Adrenal gland (tissue), 12 donors: ENCODE measurements around the gene ADAMTS20. TPM values are rescaled to one million over a fixed set of nuclear protein-coding genes. Genes with fewer than 3 reads are reported as not detected.

Experiments
- DNase-seq, 7 donors: peaks; one replicate each; pipeline ENCODE4 v3.0.0-alpha.2; 2019 to 2020
- H3K27ac ChIP-seq, 5 donors: fragments of 200-600 bp; sonication (generic) in 4 of 5; 1 replicate in 3 of 5; 2 replicates in 2 of 5; pipeline versions ENCODE4 v1.5.1 to v1.8.0; 2016 to 2020; ENCODE audit warnings: mild to moderate bottlenecking in 1 of 5
- H3K27me3 ChIP-seq: fragments of 200-600 bp; 2 replicates; pipeline ENCODE4 v1.8.0; 2021
- H3K36me3 ChIP-seq, 2 donors: fragments of 200-600 bp; replicated peaks in 1 of 2; 1 replicate in 1 of 2; 2 replicates in 1 of 2; pipeline versions ENCODE4 v1.5.1 to v1.8.0; 2018 to 2022
- H3K4me1 ChIP-seq, 2 donors: fragments of 200-600 bp; replicated peaks in 1 of 2; 1 replicate in 1 of 2; 2 replicates in 1 of 2; pipeline versions ENCODE4 v1.5.1 to v1.8.0; 2018 to 2021
- H3K4me3 ChIP-seq, 4 donors: fragments of 200-600 bp; sonication (generic) in 3 of 4; one replicate each; pipeline ENCODE4 v1.5.1; 2016 to 2018
- H3K9me3 ChIP-seq, 3 donors: fragments of 200-600 bp; sonication (generic) in 1 of 3; replicated peaks in 1 of 3; 1 replicate in 2 of 3; 2 replicates in 1 of 3; pipeline versions ENCODE4 v1.5.1 to v1.8.0; 2016 to 2021
- CTCF ChIP-seq, 6 experiments: fragments of 450-650 bp in 4 of 6; fragments of 200-600 bp in 2 of 6; sonication (generic) in 1 of 6; IDR thresholded peaks; 1 replicate in 5 of 6; 2 replicates in 1 of 6; pipeline versions ENCODE4 v1.5.1 to v1.8.0; 2016 to 2021; ENCODE audit warnings: antibody characterized with exemption in 6 of 6, mild to moderate bottlenecking in 2 of 6, moderate library complexity in 1 of 6
- POLR2A ChIP-seq, 2 donors: fragments of 450-650 bp; IDR thresholded peaks; one replicate each; pipeline ENCODE4 v1.6.1; 2017; ENCODE audit warnings: antibody characterized with exemption in 2 of 2, mild to moderate bottlenecking in 2 of 2, moderate library complexity in 1 of 2
- WGBS, 4 donors: extraction: QIAGEN DNeasy Blood & Tissue Kit in 2 of 4; methylation state at CpG; one replicate each; pipeline versions ENCODE4 v1.1.5 to v1.1.7; 2013 to 2017; 5-methylcytosine and 5-hydroxymethylcytosine counted together
- intact Hi-C, 2 donors: fragments of 100-400 bp; cut with DNase I; formaldehyde crosslinking; loops; one replicate each; pipeline versions ENCODE4 v1.14.1 to v1.15.0; 2022 to 2023
- polyA plus RNA-seq, 3 donors: library from polyadenylated mRNA; stranded (reverse); fragments of 200-250 nt in 2 of 3; fragments of 350-450 nt in 1 of 3; fragmentation: Illumina TruSeq in 1 of 3; extraction: RNeasy Lipid Tissue Mini Kit (QIAGEN cat#74804) in 1 of 3; gene quantifications; one replicate each; pipeline ENCODE4 v1.2.3, GENCODE V29; 2013 to 2014
- total RNA-seq, 9 donors: library from RNA; depleted of rRNA in 4 of 9; stranded (reverse); fragments of >200 nt in 4 of 9; fragments of 120-200 nt in 1 of 9; fragmentation: NEBNext Ultra II Directional in 1 of 9; extraction: Animal tissue kit (Norgen Biotek cat#: 25700) in 1 of 9; gene quantifications; one replicate each; pipeline versions ENCODE4 v1.1.0 to v1.2.4, GENCODE V29; 2013 to 2023
- donor health status: healthy with polysubstance abuse.
- donor health status: Bipolar disorder and iron deficiency.
- donor health status: DM: yes; HTN: yes; CAD: no.
- donor health status: DM: no; HTN: no; CAD: no.
- donor health status: DM: no; HTN: no; CAD: no.
- donor health status: DM: yes; HTN: yes; CAD: no.

The ADAMTS20 gene
- total and polyA plus RNA-seq, 12 donors: 0.04 to 0.43 (median 0.28) TPM; not detected in 9

DNA sequence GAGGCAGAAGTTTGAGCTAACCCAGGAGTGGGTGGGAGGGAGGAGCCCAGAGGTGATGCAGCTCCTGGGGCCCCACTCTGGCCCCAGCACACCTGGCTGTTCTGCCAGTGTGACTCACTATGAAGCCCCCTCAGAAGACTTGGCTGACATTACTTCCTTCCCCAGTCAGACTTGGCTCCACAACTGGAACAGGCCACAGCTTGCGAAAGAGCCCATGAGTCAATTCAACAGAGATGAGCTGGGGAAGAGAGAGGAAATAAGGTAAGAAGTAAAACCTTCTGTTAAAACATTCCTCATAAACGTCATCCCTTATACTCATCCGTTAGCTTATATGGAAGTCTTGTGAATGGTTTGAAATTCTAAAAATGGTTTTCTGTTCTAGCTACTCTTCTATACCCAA is 245.9 kb downstream of the ADAMTS20 start:
- no peak for DNase-seq
- 60 to 82% (median 69%) methylated on average over 3 of the region's 3 CpGs for WGBS, 4 donors
- no peaks in the 10 kb centered on the region for H3K27me3 ChIP-seq
- H3K27ac ChIP-seq: no peak overlapping the region
- no peaks in the 10 kb centered on the region for H3K4me1 ChIP-seq
- no peaks in the 10 kb centered on the region for H3K9me3 ChIP-seq
- no peaks in the 10 kb centered on the region for H3K36me3 ChIP-seq
- TF ChIP-seq CTCF (IDR thresholded peaks at IDR 0.05) (no peak), POLR2A (IDR thresholded peaks at IDR 0.05) (no peak)
- H3K4me3 ChIP-seq: no peak overlapping the region
- intact Hi-C loops: no loop called here

DNA sequence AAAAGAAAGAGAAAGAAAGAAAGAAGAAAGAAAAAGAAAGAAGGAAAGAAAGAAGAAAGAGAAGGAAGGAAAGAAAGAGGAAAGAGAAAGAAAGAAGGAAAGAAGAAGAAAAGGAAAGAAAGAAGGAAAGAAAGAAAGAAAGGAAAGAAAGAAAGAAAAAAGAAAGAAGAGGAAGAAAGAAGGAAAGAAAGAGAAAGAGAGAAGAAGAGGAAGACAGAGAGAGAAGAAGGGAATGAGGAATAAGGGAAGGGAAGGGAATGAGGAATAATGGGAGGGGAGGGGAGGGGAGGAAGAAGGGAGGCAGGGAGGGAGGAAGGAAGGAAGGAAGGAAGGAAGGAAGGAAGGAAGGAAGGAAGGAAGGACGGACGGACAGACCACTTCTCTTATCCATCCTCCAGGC is 246.9 kb downstream of the ADAMTS20 start:
- Histone ChIP-seq H3K9me3 (no peaks in the 10 kb centered on the region), H3K27ac (no peak overlapping the region), H3K27me3 (no peaks in the 10 kb centered on the region), H3K4me1 (no peaks in the 10 kb centered on the region), H3K4me3 (no peak overlapping the region), H3K36me3 (no peaks in the 10 kb centered on the region)
- intact Hi-C loops: no loop called here
- 58 to 87% (median 69%) methylated on average over 2 of the region's 2 CpGs for WGBS, 4 donors
- no peak for DNase-seq
- no peak for TF ChIP-seq CTCF (IDR thresholded peaks at IDR 0.05)
- no peak for TF ChIP-seq POLR2A (IDR thresholded peaks at IDR 0.05)

Other genes with a start within 250 kb of the ADAMTS20 start
- 10 to 100 TPM in 7 of 9 donors, 1 to 10 TPM in 2; 5.1 to 24.4 (median 13.8) TPM for gene PUS7L, start 206.6 kb upstream of the ADAMTS20 start, total RNA-seq
- gene PUS7L, start 206.6 kb upstream of the ADAMTS20 start, polyA plus RNA-seq: 10 to 100 TPM in 1 of 3 donors, 1 to 10 TPM in 1, under 1 TPM in 1; 0.84 to 15.5 (median 1.9) TPM
- 10 to 100 TPM in 8 of 9 donors, 1 to 10 TPM in 1; 9.8 to 25.6 (median 12.4) TPM for gene IRAK4, start 206.7 kb upstream of the ADAMTS20 start, total RNA-seq
- gene IRAK4, start 206.7 kb upstream of the ADAMTS20 start, polyA plus RNA-seq: 10 to 100 TPM; 10.6 to 11.4 (median 10.8) TPM